Ishikawa (cell line): ENCODE data around the gene FGF1.

Experiments
- CEBPB ChIP-seq: IDR thresholded peaks from 2 replicates; pipeline ENCODE4 v1.6.1; 2012
- CREB1 ChIP-seq: IDR thresholded peaks from 2 replicates; pipeline ENCODE4 v1.6.1; 2012; ENCODE audit warnings: low read depth
- EGR1 ChIP-seq: IDR thresholded peaks from 2 replicates; pipeline ENCODE4 v1.6.1; 2012
- EP300 ChIP-seq: IDR thresholded peaks from 2 replicates; pipeline ENCODE4 v1.6.1; 2012; ENCODE audit warnings: borderline replicate concordance
- FOXM1 ChIP-seq: IDR thresholded peaks from 2 replicates; pipeline ENCODE4 v1.6.1; 2012; ENCODE audit warnings: low read depth, borderline replicate concordance
- NFIC ChIP-seq: IDR thresholded peaks from 2 replicates; pipeline ENCODE4 v1.6.1; 2012
- RAD21 ChIP-seq: IDR thresholded peaks from 2 replicates; pipeline ENCODE4 v1.6.1; 2012; ENCODE audit warnings: low read depth
- REST ChIP-seq: IDR thresholded peaks from 2 replicates; pipeline ENCODE4 v1.6.1; 2012; ENCODE audit warnings: low read depth, mild to moderate bottlenecking
- TAF1 ChIP-seq: IDR thresholded peaks from 2 replicates; pipeline ENCODE4 v1.6.1; 2012; ENCODE audit warnings: low read depth, mild to moderate bottlenecking
- TCF12 ChIP-seq: IDR thresholded peaks from 2 replicates; pipeline ENCODE4 v1.6.1; 2012; ENCODE audit warnings: low read depth
- TEAD4 ChIP-seq: IDR thresholded peaks from 2 replicates; pipeline ENCODE4 v1.6.1; 2012
- USF1 ChIP-seq: IDR thresholded peaks from 2 replicates; pipeline ENCODE4 v1.6.1; 2012
- YY1 ChIP-seq: IDR thresholded peaks from 2 replicates; pipeline ENCODE4 v1.6.1; 2012; ENCODE audit warnings: low read depth
- ZBTB7A ChIP-seq: IDR thresholded peaks from 2 replicates; pipeline ENCODE4 v1.6.1; 2012; ENCODE audit warnings: low read depth
- TF ChIP-seq, protein P1 (sequence below): IDR thresholded peaks from 2 replicates; pipeline ENCODE4 v1.6.1; 2012

Gene FGF1

DNA sequence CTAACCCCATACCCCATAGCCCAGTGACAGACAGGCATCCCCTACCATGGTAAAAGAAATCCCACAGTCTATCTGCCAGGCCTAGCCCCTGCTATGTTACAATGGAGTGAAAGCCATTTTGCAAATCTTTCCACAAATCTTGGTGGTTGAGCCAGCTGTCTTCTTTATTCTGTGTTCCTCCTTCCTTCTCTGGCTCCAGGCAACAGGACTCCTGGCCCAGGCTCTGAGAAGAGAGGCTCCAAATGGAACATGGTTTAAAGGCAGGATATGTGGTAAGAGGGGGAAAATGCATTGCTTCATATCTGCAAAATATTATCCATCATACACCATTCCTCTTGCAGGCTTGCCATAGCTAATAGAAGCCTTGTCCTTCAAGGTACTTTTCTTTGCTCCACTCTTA lies 25.2 kb downstream of the FGF1 start:
- TF ChIP-seq CEBPB = no peak
- TF ChIP-seq USF1 = no peak
- TF ChIP-seq CREB1 = no peak
- no peak for TF ChIP-seq TAF1
- TF ChIP-seq EGR1 = no peak
- TF ChIP-seq ZBTB7A = no peak
- no peak for TF ChIP-seq TEAD4
- no peak for TF ChIP-seq EP300
- TF ChIP-seq YY1 = no peak
- TF ChIP-seq TCF12 = no peak
- TF ChIP-seq RAD21 = no peak

DNA sequence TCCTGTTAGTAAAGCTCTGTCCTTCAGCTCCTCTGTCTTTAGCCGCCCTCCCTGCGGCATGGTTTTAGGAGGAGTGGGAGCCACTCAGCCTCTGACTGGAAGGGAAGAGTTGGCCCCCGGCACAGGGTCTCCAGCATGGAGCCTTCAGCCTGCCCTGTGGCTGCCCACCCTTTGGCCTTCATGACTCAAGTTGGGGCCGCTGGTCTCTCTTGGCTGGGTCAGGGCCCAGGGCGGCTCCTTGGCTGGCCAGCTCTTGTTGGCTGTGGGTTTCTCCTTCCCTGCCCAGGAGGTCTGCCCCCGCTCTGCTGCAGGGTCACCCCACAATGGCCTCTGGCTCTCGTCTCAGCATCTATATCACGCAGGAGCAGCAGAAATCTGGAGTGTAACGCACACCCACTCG lies 25.7 kb downstream of the FGF1 start:
- TF ChIP-seq EP300 (no peak), FOXM1 (no peak), TAF1 (no peak), CREB1 (no peak), CEBPB (no peak), USF1 (no peak), EGR1 (no peak), NFIC (no peak), ZBTB7A (no peak), RAD21 (no peak), TEAD4 (no peak), REST (no peak)
- TF ChIP-seq, protein P1, sequence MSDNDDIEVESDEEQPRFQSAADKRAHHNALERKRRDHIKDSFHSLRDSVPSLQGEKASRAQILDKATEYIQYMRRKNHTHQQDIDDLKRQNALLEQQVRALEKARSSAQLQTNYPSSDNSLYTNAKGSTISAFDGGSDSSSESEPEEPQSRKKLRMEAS = no peak

GRCh38 chr5:142659405-142659804 lies 26.5 kb downstream of the FGF1 start:
- TF ChIP-seq TCF12 = no peak
- TF ChIP-seq, protein P1 = no peak
- no peak for TF ChIP-seq YY1
- no peak for TF ChIP-seq NFIC
- no peak for TF ChIP-seq CEBPB
- TF ChIP-seq REST = no peak
- no peak for TF ChIP-seq EGR1
- TF ChIP-seq ZBTB7A = no peak
- TF ChIP-seq USF1 = no peak

GRCh38 chr5:142658278-142658677 lies 27.6 kb downstream of the FGF1 start:
- TF ChIP-seq TEAD4 = no peak
- no peak for TF ChIP-seq EGR1

DNA sequence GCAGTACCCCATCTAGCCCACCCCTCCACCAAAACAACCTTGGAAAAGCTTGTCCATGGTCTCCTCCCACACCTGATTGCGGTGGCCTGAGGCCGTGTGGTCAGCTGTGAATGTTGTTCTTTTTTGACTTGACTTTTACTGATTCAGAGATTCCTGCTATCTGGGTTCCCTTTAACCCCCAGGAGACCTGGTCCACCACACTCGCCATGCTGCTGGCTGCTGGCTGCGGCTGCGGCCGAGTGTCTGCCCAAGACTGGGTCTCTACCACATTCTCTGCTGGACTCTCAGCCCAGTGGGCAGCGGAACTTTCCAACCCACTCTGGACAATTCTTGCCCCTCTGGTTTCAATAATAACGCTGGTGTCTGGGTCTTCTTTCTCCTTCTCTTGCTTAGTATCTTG lies 28.4 kb downstream of the FGF1 start:
- TF ChIP-seq EP300 = no peak
- TF ChIP-seq, protein P1 = no peak
- TF ChIP-seq TEAD4 = no peak
- TF ChIP-seq RAD21 = no peak
- no peak for TF ChIP-seq ZBTB7A
- no peak for TF ChIP-seq TAF1
- no peak for TF ChIP-seq YY1
- TF ChIP-seq NFIC = no peak
- TF ChIP-seq CEBPB = no peak
- no peak for TF ChIP-seq USF1
- TF ChIP-seq EGR1 = no peak
- TF ChIP-seq TCF12 = no peak
- TF ChIP-seq REST = no peak
- TF ChIP-seq FOXM1 = no peak
- no peak for TF ChIP-seq CREB1
